WTC11 (cell line): ENCODE results near the gene EPX.

Experiments
- CTCF ChIP-seq: fragments of 200-600 bp; IDR thresholded peaks from 2 replicates; pipeline ENCODE4 v1.8.0; 2022; ENCODE audit warnings: antibody characterized with exemption
- KAT7 ChIP-seq: sonication (generic); formaldehyde crosslinking; IDR thresholded peaks from 2 replicates; pipeline ENCODE4 v1.8.1; 2023; ENCODE audit warnings: missing genetic modification reagents, mild to moderate bottlenecking, borderline replicate concordance
- NFE2L1 ChIP-seq: sonication (generic); formaldehyde crosslinking; IDR thresholded peaks from 2 replicates; pipeline ENCODE4 v1.8.1; 2023; ENCODE audit warnings: missing genetic modification reagents
- SMAD3 ChIP-seq: sonication (generic); formaldehyde crosslinking; IDR thresholded peaks from 2 replicates; pipeline ENCODE4 v1.8.0; 2022; ENCODE audit warnings: missing genetic modification reagents, mild to moderate bottlenecking, borderline replicate concordance
- USF2 ChIP-seq: sonication (generic); formaldehyde crosslinking; IDR thresholded peaks from 2 replicates; pipeline ENCODE4 v1.8.1; 2023; ENCODE audit warnings: mild to moderate bottlenecking, missing genetic modification reagents, moderate library complexity
- ZBTB21 ChIP-seq: sonication (generic); formaldehyde crosslinking; IDR thresholded peaks from 2 replicates; pipeline ENCODE4 v1.8.1; 2023; ENCODE audit warnings: mild to moderate bottlenecking, missing genetic modification reagents, borderline replicate concordance
- ZNF416 ChIP-seq: fragments of 250-450 bp; sonication (Bioruptor Pico); IDR thresholded peaks from 2 replicates; pipeline ENCODE4 v1.9.0; 2021; ENCODE audit warnings: mild to moderate bottlenecking, inconsistent platforms
- TF ChIP-seq, protein P1 (sequence below): sonication (generic); formaldehyde crosslinking; IDR thresholded peaks from 2 replicates; pipeline ENCODE4 v1.8.1; 2023; ENCODE audit warnings: mild to moderate bottlenecking, moderate library complexity, missing genetic modification reagents

DNA sequence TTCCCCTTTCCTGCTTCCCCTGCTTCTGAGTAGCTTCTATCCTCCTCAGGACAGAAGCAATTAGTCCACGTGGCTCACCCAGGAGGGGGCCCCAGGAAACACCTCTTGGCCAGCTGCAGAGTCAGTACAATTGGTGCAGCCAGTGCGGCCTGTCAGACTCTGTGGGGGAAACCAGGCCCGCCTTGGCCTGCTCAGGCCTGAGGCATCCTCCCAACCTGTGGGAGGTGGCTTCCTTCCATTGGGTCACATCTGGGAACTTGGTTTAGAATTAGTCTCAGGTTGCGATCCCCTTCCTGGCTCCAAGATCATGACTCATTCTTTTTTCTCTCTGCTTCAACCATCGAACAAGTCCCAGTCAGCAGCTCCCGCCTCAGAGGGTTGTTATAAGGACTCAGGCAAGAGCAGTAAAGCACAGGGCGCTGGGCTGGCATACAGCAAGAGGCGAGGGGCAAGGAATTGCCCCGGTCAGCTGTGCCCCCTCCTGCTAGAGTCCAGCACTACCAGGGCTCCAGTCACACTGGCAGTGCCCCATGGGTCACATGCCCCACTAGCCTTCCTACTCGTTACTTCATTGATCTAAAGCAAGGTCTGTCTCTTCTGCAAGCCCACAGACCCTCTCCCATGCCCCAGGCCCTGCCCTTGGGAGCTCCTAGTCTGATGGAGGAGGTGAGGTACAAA, 8.1 kb upstream of the EPX start:
- TF ChIP-seq CTCF, result no peak
- TF ChIP-seq, protein P1, sequence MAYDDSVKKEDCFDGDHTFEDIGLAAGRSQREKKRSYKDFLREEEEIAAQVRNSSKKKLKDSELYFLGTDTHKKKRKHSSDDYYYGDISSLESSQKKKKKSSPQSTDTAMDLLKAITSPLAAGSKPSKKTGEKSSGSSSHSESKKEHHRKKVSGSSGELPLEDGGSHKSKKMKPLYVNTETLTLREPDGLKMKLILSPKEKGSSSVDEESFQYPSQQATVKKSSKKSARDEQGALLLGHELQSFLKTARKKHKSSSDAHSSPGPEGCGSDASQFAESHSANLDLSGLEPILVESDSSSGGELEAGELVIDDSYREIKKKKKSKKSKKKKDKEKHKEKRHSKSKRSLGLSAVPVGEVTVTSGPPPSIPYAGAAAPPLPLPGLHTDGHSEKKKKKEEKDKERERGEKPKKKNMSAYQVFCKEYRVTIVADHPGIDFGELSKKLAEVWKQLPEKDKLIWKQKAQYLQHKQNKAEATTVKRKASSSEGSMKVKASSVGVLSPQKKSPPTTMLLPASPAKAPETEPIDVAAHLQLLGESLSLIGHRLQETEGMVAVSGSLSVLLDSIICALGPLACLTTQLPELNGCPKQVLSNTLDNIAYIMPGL (CRISPR knock-in tag), result no peak
- no peak for TF ChIP-seq USF2
- TF ChIP-seq ZNF416 (CRISPR knock-in tag), result no peak
- no peak for TF ChIP-seq NFE2L1 (CRISPR knock-in tag)
- TF ChIP-seq ZBTB21 (CRISPR knock-in tag), result no peak
- no peak for TF ChIP-seq SMAD3 (CRISPR knock-in tag)
- no peak for TF ChIP-seq KAT7 (CRISPR knock-in tag)
